ACC112 (cell line): Measurements from ENCODE around the gene SPOCD1.

Experiments used
- H2AFZ ChIP-seq: fragments of 200-600 bp; sonication (generic); one replicate; pipeline ENCODE4 v1.6.0; 2017; ENCODE audit warnings: antibody characterized with exemption, low read length; ENCODE audit not compliant: unreplicated experiment
- H3K27ac ChIP-seq: fragments of 200-600 bp; sonication (generic); 2 replicates; pipeline ENCODE4 v1.5.1; 2014; ENCODE audit warnings: low read depth, mild to moderate bottlenecking, antibody characterized with exemption, low read length, moderate library complexity
- H3K27me3 ChIP-seq: fragments of 200-600 bp; sonication (generic); 2 replicates; pipeline ENCODE4 v1.6.1; 2014; ENCODE audit warnings: mild to moderate bottlenecking, antibody characterized with exemption, low read length, moderate library complexity, mixed read lengths; ENCODE audit not compliant: insufficient read depth
- H3K36me3 ChIP-seq: fragments of 200-600 bp; sonication (generic); 2 replicates; pipeline ENCODE4 v1.6.1; 2016; ENCODE audit warnings: mild to moderate bottlenecking, antibody characterized with exemption, low read length, moderate library complexity, mixed read lengths; ENCODE audit not compliant: insufficient read depth
- H3K4me1 ChIP-seq: fragments of 200-600 bp; sonication (generic); one replicate; pipeline ENCODE4 v1.6.1; 2016; ENCODE audit warnings: low read length, mixed read lengths; ENCODE audit not compliant: insufficient read depth, unreplicated experiment, control insufficient read depth
- H3K4me3 ChIP-seq: fragments of 200-600 bp; sonication (generic); 2 replicates; pipeline ENCODE4 v1.5.1; 2014; ENCODE audit warnings: mild to moderate bottlenecking, low read depth, low read length
- H3K79me2 ChIP-seq: fragments of 200-600 bp; sonication (generic); one replicate; pipeline ENCODE4 v1.6.0; 2016; ENCODE audit warnings: low read length; ENCODE audit not compliant: control insufficient read depth, unreplicated experiment, insufficient read depth

SPOCD1 gene

DNA sequence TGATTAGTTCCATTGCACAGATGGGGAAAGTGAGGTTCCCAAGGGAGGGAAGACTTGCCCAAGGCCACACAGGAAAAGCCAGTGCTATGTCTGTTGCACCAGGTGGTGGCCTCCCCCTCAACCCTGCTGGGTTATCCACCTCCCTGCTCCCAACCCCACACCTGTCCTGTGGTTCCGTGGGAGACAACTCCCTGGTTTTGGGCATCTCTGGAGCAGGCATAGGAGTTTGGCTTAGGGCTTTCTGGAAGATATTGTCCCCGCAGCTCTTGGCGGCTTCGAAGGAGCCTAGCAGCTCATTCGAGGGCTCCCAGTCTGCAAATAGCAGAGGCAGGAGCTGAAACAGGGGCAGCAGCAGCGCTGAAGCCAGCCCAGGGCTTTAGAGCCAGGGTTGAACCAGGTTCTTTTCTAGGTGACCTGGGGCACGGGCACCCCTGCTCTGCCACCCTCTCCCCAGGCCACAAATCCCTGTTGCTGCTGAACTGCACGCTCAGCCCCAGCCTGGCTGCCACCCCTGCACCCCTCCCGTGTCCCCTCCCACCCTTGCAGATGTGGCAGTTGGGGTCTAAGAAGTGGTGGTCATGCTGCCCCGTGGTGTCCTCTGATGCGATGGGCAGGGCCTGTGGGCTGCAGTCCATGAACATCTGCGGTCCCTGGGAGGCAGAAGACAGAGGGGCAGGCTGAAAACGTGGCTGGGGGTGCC, 22.1 kb downstream of the SPOCD1 start:
- Histone ChIP-seq H3K27me3 (no peaks in the 10 kb centered on the region), H3K27ac (no peak overlapping the region)

DNA sequence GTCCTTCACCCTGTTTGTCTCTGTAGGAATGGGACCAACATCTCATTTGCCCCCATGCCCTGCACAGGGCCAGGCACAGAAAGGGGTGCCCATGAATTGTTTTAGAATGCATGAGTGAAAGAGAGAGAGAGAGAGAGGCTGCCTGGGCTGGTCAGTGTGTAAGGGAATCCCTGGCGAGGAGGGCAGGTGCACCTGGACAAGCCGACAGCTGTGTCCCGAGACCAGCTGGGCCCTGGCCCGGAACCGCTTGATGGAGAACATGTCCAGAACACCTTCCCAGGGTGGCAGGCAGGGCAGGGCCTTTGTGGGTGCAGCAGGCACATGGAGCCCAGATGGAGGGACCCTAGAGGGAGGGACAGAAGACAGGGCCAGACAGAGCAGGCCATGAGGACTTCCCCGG, 22.7 kb downstream of the SPOCD1 start:
- Histone ChIP-seq H3K27ac (no peak overlapping the region), H3K4me3 (no peak overlapping the region), H3K27me3 (no peaks in the 10 kb centered on the region), H2AFZ (no peak overlapping the region), H3K79me2 (peaks cover 31% of the 10 kb centered on the region), H3K36me3 (peaks cover 8% of the 10 kb centered on the region; the same call in 1 of the 2 replicates), H3K4me1 (peaks cover 35% of the 10 kb centered on the region)

More for the DNA sequence above, 22.1 kb downstream of the SPOCD1 start:
- H3K36me3 ChIP-seq: peaks cover 8% of the 10 kb centered on the region; the same call in 1 of the 2 replicates
- H2AFZ ChIP-seq: no peak overlapping the region
- H3K4me1 ChIP-seq: peaks cover 35% of the 10 kb centered on the region
- no peak overlapping the region for H3K4me3 ChIP-seq
- peaks cover 36% of the 10 kb centered on the region for H3K79me2 ChIP-seq

- Histone ChIP-seq H3K27me3 (no peaks in the 10 kb centered on the region), H3K4me1 (peaks cover 39% of the 10 kb centered on the region), H3K27ac (no peak overlapping the region), H2AFZ (no peak overlapping the region), H3K36me3 (peaks cover 8% of the 10 kb centered on the region; the same call in 1 of the 2 replicates), H3K4me3 (no peak overlapping the region), H3K79me2 (peaks cover 25% of the 10 kb centered on the region)
These were observed 23.3 kb downstream of the SPOCD1 start for GRCh38 chr1:31792541-31792940.

- Histone ChIP-seq H2AFZ (no peak overlapping the region), H3K36me3 (peaks cover 8% of the 10 kb centered on the region; the same call in 1 of the 2 replicates), H3K79me2 (peaks cover 21% of the 10 kb centered on the region), H3K27ac (no peak overlapping the region), H3K27me3 (no peaks in the 10 kb centered on the region), H3K4me3 (no peak overlapping the region), H3K4me1 (peaks cover 37% of the 10 kb centered on the region)
These were observed 23.7 kb downstream of the SPOCD1 start for GRCh38 chr1:31792116-31792515.

- H3K27ac ChIP-seq: no peak overlapping the region
- H3K27me3 ChIP-seq: no peaks in the 10 kb centered on the region
- peaks cover 4% of the 10 kb centered on the region; the same call in 1 of the 2 replicates for H3K36me3 ChIP-seq
- no peak overlapping the region for H3K4me3 ChIP-seq
- peaks cover 29% of the 10 kb centered on the region for H3K4me1 ChIP-seq
- no peak overlapping the region for H2AFZ ChIP-seq
- peaks cover 13% of the 10 kb centered on the region for H3K79me2 ChIP-seq
These were observed 24.5 kb downstream of the SPOCD1 start for GRCh38 chr1:31791131-31791858.

DNA sequence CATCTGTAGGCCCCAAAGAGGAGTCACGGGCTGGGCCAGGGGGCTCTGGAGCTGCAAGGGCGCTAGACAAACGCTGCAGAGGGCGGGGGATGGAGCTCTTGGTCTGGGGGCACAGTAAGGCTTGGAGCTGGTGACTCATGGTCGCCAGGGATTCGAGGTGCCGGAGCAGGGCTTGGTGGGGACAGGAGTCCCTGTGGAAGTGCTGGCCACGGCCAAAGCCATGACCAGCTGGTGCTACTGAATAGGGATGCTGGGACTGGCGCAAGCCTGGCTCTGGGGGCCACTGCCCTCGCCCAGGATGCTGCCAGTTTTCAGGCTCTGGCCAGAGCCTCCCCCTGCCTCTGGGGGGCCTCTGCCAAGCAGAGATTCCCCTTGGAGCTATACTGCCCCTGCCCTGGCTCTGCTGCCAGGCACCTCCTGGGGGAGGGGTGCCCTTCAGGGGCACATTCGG, 25.2 kb downstream of the SPOCD1 start:
- peaks cover 23% of the 10 kb centered on the region for H3K4me1 ChIP-seq
- H3K4me3 ChIP-seq: no peak overlapping the region
- no peak overlapping the region for H2AFZ ChIP-seq
- H3K27me3 ChIP-seq: no peaks in the 10 kb centered on the region
- no peak overlapping the region for H3K27ac ChIP-seq
- peaks cover 3% of the 10 kb centered on the region; the same call in 1 of the 2 replicates for H3K36me3 ChIP-seq
- peaks cover 6% of the 10 kb centered on the region for H3K79me2 ChIP-seq

DNA sequence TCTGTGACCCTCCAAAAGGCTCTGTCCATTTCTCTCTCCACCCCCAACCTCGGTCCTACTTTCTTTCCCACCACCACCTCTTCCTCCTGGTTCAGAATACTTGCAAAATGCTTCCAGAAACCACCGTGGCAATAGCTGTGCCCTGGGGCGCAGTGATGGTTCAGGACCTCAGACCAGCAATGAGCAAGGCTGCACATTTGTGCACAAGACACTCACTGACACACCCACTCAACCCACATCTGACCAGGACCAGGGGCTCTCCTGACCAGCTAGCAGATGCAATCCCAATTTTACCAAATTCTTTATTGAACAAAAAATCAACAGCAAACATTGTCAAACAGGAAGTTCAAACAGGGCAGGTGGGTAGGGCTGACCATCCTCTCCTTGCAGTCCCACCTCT, 25.7 kb downstream of the SPOCD1 start:
- Histone ChIP-seq H3K4me1 (peaks cover 18% of the 10 kb centered on the region), H3K27ac (no peak overlapping the region), H3K79me2 (peaks cover 1% of the 10 kb centered on the region), H3K36me3 (peaks cover 3% of the 10 kb centered on the region; the same call in 1 of the 2 replicates), H2AFZ (no peak overlapping the region), H3K27me3 (no peaks in the 10 kb centered on the region), H3K4me3 (no peak overlapping the region)

- H2AFZ ChIP-seq: no peak overlapping the region
These were observed 26.4 kb downstream of the SPOCD1 start for GRCh38 chr1:31789259-31790065.

DNA sequence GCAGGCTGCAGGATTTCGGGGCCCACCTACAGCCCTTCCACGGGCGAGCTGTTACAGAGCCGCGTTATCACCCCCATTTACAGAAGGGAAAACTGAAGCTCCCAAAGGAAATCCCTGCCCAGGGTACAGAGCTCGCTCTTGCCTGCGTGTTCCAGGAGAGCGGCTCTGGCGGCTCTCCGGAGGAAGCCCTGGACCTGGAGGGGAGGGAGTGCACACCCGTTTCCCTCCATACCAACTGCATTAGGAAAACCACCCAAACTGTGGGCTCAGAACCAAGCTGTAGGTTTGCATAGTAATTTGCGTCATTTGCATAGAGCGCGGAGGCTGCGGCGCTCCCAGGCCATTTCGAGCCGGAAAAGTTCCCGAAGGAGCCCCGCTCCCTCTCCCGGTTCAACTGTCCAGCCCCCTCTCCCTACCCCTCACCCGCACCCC, 27.0 kb downstream of the SPOCD1 start:
- peak overlapping the region; percentile 27 for H2AFZ ChIP-seq
- H3K36me3 ChIP-seq: peaks cover 3% of the 10 kb centered on the region; the same call in 1 of the 2 replicates
- H3K79me2 ChIP-seq: no peaks in the 10 kb centered on the region
- H3K4me3 ChIP-seq: peak overlapping the region; percentile 80
- no peaks in the 10 kb centered on the region for H3K27me3 ChIP-seq
- H3K27ac ChIP-seq: peak overlapping the region; percentile 77
- H3K4me1 ChIP-seq: peaks cover 15% of the 10 kb centered on the region

More at GRCh38 chr1:31789259-31790065, 26.4 kb downstream of the SPOCD1 start:
- no peaks in the 10 kb centered on the region for H3K79me2 ChIP-seq
- peaks cover 15% of the 10 kb centered on the region for H3K4me1 ChIP-seq
- peak overlapping the region; percentile 77 for H3K27ac ChIP-seq
- H3K36me3 ChIP-seq: peaks cover 3% of the 10 kb centered on the region; the same call in 1 of the 2 replicates
- peak overlapping the region; percentile 80 for H3K4me3 ChIP-seq
- H3K27me3 ChIP-seq: no peaks in the 10 kb centered on the region

- Histone ChIP-seq H3K4me3 (peak overlapping the region; percentile 80), H2AFZ (peak overlapping the region; percentile 19), H3K4me1 (peaks cover 15% of the 10 kb centered on the region), H3K79me2 (no peaks in the 10 kb centered on the region), H3K27ac (peak overlapping the region; percentile 77), H3K27me3 (no peaks in the 10 kb centered on the region), H3K36me3 (peaks cover 3% of the 10 kb centered on the region; the same call in 1 of the 2 replicates)
These were observed 27.5 kb downstream of the SPOCD1 start for GRCh38 chr1:31788138-31788824.
